A549 (cell line): ENCODE results near the gene BCOR. TPM values are rescaled to one million over a fixed set of nuclear protein-coding genes. Genes with fewer than 3 reads are reported as not detected.

Experiments
- ATAC-seq, 2 experiments: fragments of 200-7000 bp in 1 of 2; fragments of >200 bp in 1 of 2; cut with Nextera tagmentation in 1 of 2; cut with Tn5 transposase in 1 of 2; 3 replicates each; pipeline versions ENCODE4 v1.8.0 to v1.9.1; 2018 to 2020; ENCODE audit warnings: mild to moderate bottlenecking in 1 of 2, moderate library complexity in 1 of 2
- CTCF ChIA-PET: fragments of 300-600 bp; sonication (Branson Sonifier 250); formaldehyde crosslinking; extraction: SDS; loops from one replicate; lab custom pipeline; 2021; ENCODE audit warnings: antibody characterized with exemption, inconsistent platforms; lab: Yijun Ruan, JAX
- POLR2A ChIA-PET: fragments of 350-600 bp; formaldehyde crosslinking; extraction: SDS; loops from one replicate; lab custom pipeline; 2021; ENCODE audit warnings: antibody characterized with exemption, inconsistent platforms; lab: Yijun Ruan, JAX
- DNase-seq, 2 experiments: peaks; one replicate each; pipeline versions ENCODE4 v3.0.0 to v3.0.0-alpha.2; 2011 to 2016; ENCODE audit warnings: low read depth in 1 of 2, low spot score in 1 of 2
- FAIRE-seq: peaks from 2 replicates; lab custom pipeline; 2011; peaks lifted over from hg19 to GRCh38; lab: Jason Lieb, UNC
- H3K27ac ChIP-seq, 2 experiments: fragments of >200 bp; sonication (Bioruptor Twin); formaldehyde crosslinking; 3 replicates each; pipeline ENCODE4 v1.5.1; 2016 to 2017
- H3K4me1 ChIP-seq: fragments of >200 bp; sonication (Bioruptor Twin); formaldehyde crosslinking; 3 replicates; pipeline ENCODE4 v1.6.1; 2016
- H3K4me2 ChIP-seq: fragments of >200 bp; sonication (Bioruptor Twin); formaldehyde crosslinking; 3 replicates; pipeline ENCODE4 v1.6.1; 2016
- H3K4me3 ChIP-seq: fragments of >200 bp; sonication (Bioruptor Twin); formaldehyde crosslinking; 3 replicates; pipeline ENCODE4 v1.5.1; 2016
- H3K9me3 ChIP-seq: fragments of >200 bp; sonication (Bioruptor Twin); formaldehyde crosslinking; 3 replicates; pipeline ENCODE4 v1.6.1; 2016
- ATOH8 ChIP-seq: fragments of 250-450 bp; sonication (Bioruptor Pico); IDR thresholded peaks from 2 replicates; pipeline ENCODE4 v1.5.0; 2020; ENCODE audit warnings: low read depth, mild to moderate bottlenecking, moderate library complexity
- BHLHE40 ChIP-seq: IDR thresholded peaks from 2 replicates; pipeline ENCODE4 v1.6.1; 2012; ENCODE audit warnings: low read depth, low read length, inconsistent platforms
- CBX2 ChIP-seq: fragments of 200-600 bp; sonication (generic); IDR thresholded peaks from 2 replicates; pipeline ENCODE4 v1.6.1; 2016; ENCODE audit warnings: low read depth, mild to moderate bottlenecking, borderline replicate concordance
- CEBPB ChIP-seq, 2 experiments: fragments of >200 bp in 1 of 2; sonication (Bioruptor Twin) in 1 of 2; formaldehyde crosslinking in 1 of 2; IDR thresholded peaks; 2 replicates each; pipeline ENCODE4 v1.6.1; 2012 to 2016
- CHD2 ChIP-seq: fragments of 150-350 bp; IDR thresholded peaks from 2 replicates; pipeline ENCODE4 v1.6.1; 2014; ENCODE audit warnings: low read length; ENCODE audit not compliant: partially characterized antibody
- CHD4 ChIP-seq: fragments of 200-600 bp; sonication (generic); IDR thresholded peaks from 2 replicates; pipeline ENCODE4 v1.6.1; 2016; ENCODE audit warnings: antibody characterized with exemption, mild to moderate bottlenecking, borderline replicate concordance
- EHMT2 ChIP-seq: fragments of 200-600 bp; sonication (generic); IDR thresholded peaks from 2 replicates; pipeline ENCODE4 v1.6.1; 2016; ENCODE audit warnings: antibody characterized with exemption, low read depth, mild to moderate bottlenecking, moderate library complexity
- EP300 ChIP-seq, 2 experiments: fragments of >200 bp; sonication (Bioruptor Twin); formaldehyde crosslinking; IDR thresholded peaks; 2 replicates in 1 of 2; 3 replicates in 1 of 2; pipeline ENCODE4 v1.6.1; 2016 to 2017
- FOSB ChIP-seq: fragments of 250-450 bp; sonication (Bioruptor Pico); IDR thresholded peaks from 2 replicates; pipeline ENCODE4 v1.5.0; 2020; ENCODE audit warnings: mild to moderate bottlenecking, moderate library complexity
- FOSL2 ChIP-seq, 2 experiments: fragments of 450-650 bp in 1 of 2; fragments of >200 bp in 1 of 2; sonication (Bioruptor Twin) in 1 of 2; formaldehyde crosslinking; IDR thresholded peaks; 2 replicates each; pipeline versions ENCODE4 v1.5.0 to v1.6.1; 2016 to 2020; ENCODE audit warnings: mild to moderate bottlenecking in 1 of 2, moderate library complexity in 1 of 2
- HEYL ChIP-seq: fragments of 250-450 bp; sonication (Bioruptor Pico); IDR thresholded peaks from 2 replicates; pipeline ENCODE4 v1.8.0; 2021; ENCODE audit warnings: mild to moderate bottlenecking, moderate library complexity
- HOXB13 ChIP-seq: fragments of 250-450 bp; sonication (Bioruptor Pico); IDR thresholded peaks from 2 replicates; pipeline ENCODE4 v1.5.0; 2020; ENCODE audit warnings: low read depth, mild to moderate bottlenecking, moderate library complexity
- HOXB5 ChIP-seq: fragments of 250-450 bp; sonication (Bioruptor Pico); IDR thresholded peaks from 2 replicates; pipeline ENCODE4 v1.5.0; 2020; ENCODE audit warnings: mild to moderate bottlenecking, moderate library complexity
- KDM5A ChIP-seq: fragments of 200-600 bp; sonication (generic); IDR thresholded peaks from 2 replicates; pipeline ENCODE4 v1.6.1; 2016; ENCODE audit warnings: antibody characterized with exemption, mild to moderate bottlenecking
- MAFK ChIP-seq: fragments of 450-650 bp; IDR thresholded peaks from 2 replicates; pipeline ENCODE4 v1.6.1; 2014; ENCODE audit not compliant: partially characterized antibody
- NPAS2 ChIP-seq: fragments of 250-450 bp; sonication (Bioruptor Pico); IDR thresholded peaks from 2 replicates; pipeline ENCODE4 v1.8.0; 2022; ENCODE audit warnings: mild to moderate bottlenecking, moderate library complexity, borderline replicate concordance
- NR3C1 ChIP-seq: fragments of >200 bp; sonication (Bioruptor Twin); formaldehyde crosslinking; IDR thresholded peaks from 3 replicates; pipeline ENCODE4 v1.6.1; 2017
- POLR2A ChIP-seq: IDR thresholded peaks from 2 replicates; pipeline ENCODE4 v1.6.1; 2012; ENCODE audit warnings: mild to moderate bottlenecking, low read length
- RAD21 ChIP-seq, 2 experiments: fragments of >200 bp in 1 of 2; sonication (Bioruptor Twin) in 1 of 2; formaldehyde crosslinking in 1 of 2; IDR thresholded peaks in 1 of 2; conservative IDR thresholded peaks in 1 of 2; 2 replicates in 1 of 2; 3 replicates in 1 of 2; pipeline ENCODE4 v1.6.1; 2012 to 2018; ENCODE audit warnings: inconsistent platforms in 1 of 2
- RARB ChIP-seq: fragments of 250-450 bp; sonication (Bioruptor Pico); IDR thresholded peaks from 2 replicates; pipeline ENCODE4 v1.8.0; 2021; ENCODE audit warnings: mild to moderate bottlenecking, moderate library complexity
- RFX5 ChIP-seq: fragments of 450-650 bp; IDR thresholded peaks from 2 replicates; pipeline ENCODE4 v1.7.1; 2014; ENCODE audit warnings: antibody characterized with exemption, mild to moderate bottlenecking, moderate library complexity
- RNF2 ChIP-seq: fragments of 200-600 bp; sonication (generic); IDR thresholded peaks from 2 replicates; pipeline ENCODE4 v1.6.1; 2016; ENCODE audit warnings: low read depth, mild to moderate bottlenecking, antibody characterized with exemption, moderate library complexity, borderline replicate concordance
- SMC3 ChIP-seq: fragments of >200 bp; sonication (Bioruptor Twin); formaldehyde crosslinking; IDR thresholded peaks from 3 replicates; pipeline ENCODE4 v1.6.1; 2018; ENCODE audit warnings: inconsistent platforms
- TP53 ChIP-seq: fragments of 250-450 bp; sonication (Bioruptor Pico); IDR thresholded peaks from 2 replicates; pipeline ENCODE4 v1.5.0; 2021; ENCODE audit warnings: mild to moderate bottlenecking, moderate library complexity
- ZFP36 ChIP-seq: fragments of 450-650 bp; IDR thresholded peaks from 2 replicates; pipeline ENCODE4 v1.6.1; 2014; ENCODE audit warnings: borderline replicate concordance; ENCODE audit not compliant: partially characterized antibody
- ZNF302 ChIP-seq: fragments of 250-450 bp; sonication (Bioruptor Pico); IDR thresholded peaks from 2 replicates; pipeline ENCODE4 v1.9.0; 2021; ENCODE audit warnings: inconsistent platforms, mild to moderate bottlenecking, moderate library complexity
- ZSCAN20 ChIP-seq: fragments of 250-450 bp; sonication (Bioruptor Pico); IDR thresholded peaks from 2 replicates; pipeline ENCODE4 v1.8.0; 2022; ENCODE audit warnings: mild to moderate bottlenecking, moderate library complexity
- WGBS: methylation state at CpG from one replicate; pipeline ENCODE4 v1.1.6; 2017; ENCODE audit errors: missing lambda C conversion rate; 5-methylcytosine and 5-hydroxymethylcytosine counted together
- polyA plus RNA-seq, 4 experiments: library from polyadenylated mRNA; depleted of rRNA in 3 of 4; stranded (reverse); fragments of >200 nt; fragmentation: RNase III in 1 of 4; extraction: RNeasy Plus Mini Kit Qiagen cat#74134 plus additional on column Dnase treatment in 1 of 4; gene quantifications; 2 replicates in 3 of 4; 3 replicates in 1 of 4; pipeline ENCODE4 v1.2.3, GENCODE V29; 2011 to 2017
- TF ChIP-seq, protein P1 (sequence below): fragments of 450-650 bp; IDR thresholded peaks from 2 replicates; pipeline ENCODE4 v1.6.1; 2014; ENCODE audit warnings: antibody characterized with exemption

BCOR gene
- polyA plus RNA-seq, 2 of the 4 experiments (the other 2 are of a cell fraction), result 12.2 to 12.6 TPM

DNA sequence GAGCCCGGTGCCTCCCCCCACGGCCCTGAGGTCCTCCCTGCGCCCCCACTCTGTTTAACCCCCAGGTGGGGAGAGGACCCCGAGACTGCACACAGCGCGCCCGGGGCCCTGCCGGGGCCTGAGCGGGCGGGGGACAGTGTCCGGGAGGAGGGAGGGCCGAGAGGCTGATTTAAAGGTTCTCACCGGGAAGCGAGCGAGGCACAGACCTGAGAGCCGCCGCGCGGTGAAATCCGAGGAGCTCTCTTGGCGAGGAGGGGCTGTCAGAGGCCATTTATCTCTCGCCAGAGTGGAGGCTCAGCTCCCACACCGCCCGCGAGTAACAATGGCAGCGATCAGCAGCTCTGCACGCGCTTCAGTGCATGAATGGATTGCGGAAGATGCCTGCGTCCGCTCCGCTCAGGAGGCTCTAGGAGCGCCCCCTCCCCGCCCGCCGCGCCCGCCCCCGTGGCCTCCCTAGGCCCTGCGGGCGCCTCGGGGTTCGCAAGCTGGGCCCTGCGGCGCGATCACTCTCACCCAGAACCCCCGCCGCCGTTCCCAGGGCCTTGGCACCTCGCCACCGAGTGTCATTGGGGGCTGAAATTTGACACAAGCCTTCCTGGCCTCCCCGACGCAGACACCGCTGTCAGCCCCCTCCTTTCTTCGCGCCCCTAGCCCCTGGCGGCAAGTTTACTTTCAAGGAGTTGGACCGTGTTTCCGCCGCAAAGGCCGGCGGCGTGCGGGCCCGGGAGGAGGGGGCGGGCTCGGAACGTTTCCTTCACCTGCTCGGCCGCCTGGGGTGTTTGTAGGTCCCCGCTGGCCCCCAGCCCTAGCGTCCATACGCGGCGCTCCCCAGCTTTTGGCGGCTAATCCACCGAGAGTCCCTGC lies 48.7 kb upstream of the BCOR start:
- H3K27ac ChIP-seq, result peak overlapping the region; percentile 35 to 74; a peak in 4 of 6 replicates
- peak in 1 of 2 experiments; percentile 29; a peak in 3 of 6 replicates for ATAC-seq
- POLR2A ChIA-PET, result no interaction called here
- no peak for DNase-seq
- peak overlapping the region; percentile 31 for H3K4me3 ChIP-seq
- CTCF ChIA-PET, result interaction anchor here (0.7 to 1.0 kb wide), 2 partner anchors 12 to 31 kb away, joined by 3 read pairs; no protein-coding TSS in a partner anchor
- peak overlapping the region; percentile 59 for H3K4me2 ChIP-seq
- WGBS, result 85% methylated on average over 40 of the region's 77 CpGs
- H3K9me3 ChIP-seq, result no peaks in the 10 kb centered on the region
- peaks cover 3% of the 10 kb centered on the region for H3K4me1 ChIP-seq
- TF ChIP-seq HOXB5 (CRISPR knock-in tag) (no peak), HOXB13 (CRISPR knock-in tag) (no peak), ZSCAN20 (CRISPR knock-in tag) (no peak), CHD2 (no peak), EP300 (IDR thresholded peaks at IDR 0.05) (no peak), CHD4 (no peak), CEBPB (IDR thresholded peaks at IDR 0.05) (no peak), FOSL2 (IDR thresholded peaks at IDR 0.05) (no peak), FOSL2 (CRISPR knock-in tag; IDR thresholded peaks at IDR 0.05) (no peak), SMC3 (no peak), HEYL (no peak), CBX2 (no peak), RAD21 (conservative IDR thresholded peaks at IDR 0.05 in 1 of 2, IDR thresholded peaks at IDR 0.05 in 1 of 2) (no peak), POLR2A (no peak), FOSB (CRISPR knock-in tag) (no peak), RARB (CRISPR knock-in tag) (no peak), NPAS2 (CRISPR knock-in tag) (no peak)
- TF ChIP-seq, protein P1, sequence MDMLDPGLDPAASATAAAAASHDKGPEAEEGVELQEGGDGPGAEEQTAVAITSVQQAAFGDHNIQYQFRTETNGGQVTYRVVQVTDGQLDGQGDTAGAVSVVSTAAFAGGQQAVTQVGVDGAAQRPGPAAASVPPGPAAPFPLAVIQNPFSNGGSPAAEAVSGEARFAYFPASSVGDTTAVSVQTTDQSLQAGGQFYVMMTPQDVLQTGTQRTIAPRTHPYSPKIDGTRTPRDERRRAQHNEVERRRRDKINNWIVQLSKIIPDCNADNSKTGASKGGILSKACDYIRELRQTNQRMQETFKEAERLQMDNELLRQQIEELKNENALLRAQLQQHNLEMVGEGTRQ, result no peak
- TF ChIP-seq, all 56 proteins: peak for 0
- FAIRE-seq, result no peak

DNA sequence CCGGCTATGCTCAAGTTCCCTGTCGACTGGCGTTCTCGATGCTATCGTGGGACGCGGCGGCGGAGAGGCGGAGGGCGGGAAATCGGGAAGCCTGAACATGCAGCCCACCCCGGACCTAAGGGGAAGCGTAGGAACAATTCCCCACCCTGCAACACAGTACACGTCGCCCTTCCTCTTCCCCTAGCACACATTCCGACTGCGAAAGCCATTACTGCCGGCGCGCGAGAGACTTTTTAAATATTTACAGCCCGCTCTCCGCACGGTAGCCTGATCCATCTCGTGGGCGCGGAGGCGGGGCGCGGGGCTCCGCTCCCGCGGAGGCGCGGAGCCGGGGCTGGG lies 48.1 kb upstream of the BCOR start:
- POLR2A ChIA-PET, result no interaction called here
- Histone ChIP-seq H3K9me3 (no peaks in the 10 kb centered on the region), H3K27ac (peak overlapping the region; percentile 35 to 74; a peak in 4 of 6 replicates), H3K4me2 (peak overlapping the region; percentile 59)
- DNase-seq (no peak), FAIRE-seq (no peak)
- 84% methylated on average over 22 of the region's 37 CpGs for WGBS
- TF ChIP-seq KDM5A (no peak), FOSL2 (IDR thresholded peaks at IDR 0.05) (no peak), FOSL2 (CRISPR knock-in tag; IDR thresholded peaks at IDR 0.05) (no peak), ATOH8 (CRISPR knock-in tag) (no peak), NR3C1 (no peak), RNF2 (no peak), TP53 (CRISPR knock-in tag) (no peak), ZNF302 (CRISPR knock-in tag) (no peak), BHLHE40 (no peak), EHMT2 (no peak), FOSB (CRISPR knock-in tag) (no peak), HEYL (no peak), RFX5 (no peak), RAD21 (conservative IDR thresholded peaks at IDR 0.05 in 1 of 2, IDR thresholded peaks at IDR 0.05 in 1 of 2) (no peak), ZFP36 (no peak), MAFK (no peak)
- TF ChIP-seq, all 56 proteins: peak for 0
- peaks cover 9% of the 10 kb centered on the region for H3K4me1 ChIP-seq
- no peak for ATAC-seq
- CTCF ChIA-PET, result interaction anchor here (0.7 to 1.0 kb wide), 2 partner anchors 12 to 30 kb away, joined by 3 read pairs; no protein-coding TSS in a partner anchor
- peak overlapping the region; percentile 31 for H3K4me3 ChIP-seq
